ENCODE data around the gene TDRD15.

GRCh38 chr2:21118302-21118920 is 5.4 kb upstream of the TDRD15 start:
- TF ChIP-seq CTCF (conservative IDR thresholded peaks at IDR 0.05) (peak; percentile 61), EZH2 (IDR thresholded peaks at IDR 0.05; ENCODE audit: low read depth) (no peak)
